KOPT-K1 (cell line): ENCODE measurements around the gene XKR7.
"Not testable (repeated sequence)": the region's sequence is repeated elsewhere in the genome, so short reads cannot be mapped to it uniquely, and the experiment has no call there.

Experiments used
- H3K27ac ChIP-seq: fragments of 200-600 bp; sonication (generic); 2 replicates; pipeline ENCODE4 v1.5.1; 2016; ENCODE audit warnings: antibody characterized with exemption, mild to moderate bottlenecking, low read depth, low read length; ENCODE audit not compliant: poor library complexity, severe bottlenecking
- H3K36me3 ChIP-seq: fragments of 200-600 bp; sonication (generic); 2 replicates; pipeline ENCODE4 v1.5.1; 2017; ENCODE audit warnings: antibody characterized with exemption, mild to moderate bottlenecking, low read length, moderate library complexity; ENCODE audit not compliant: insufficient read depth
- H3K9me3 ChIP-seq: fragments of 200-600 bp; sonication (generic); 2 replicates; pipeline ENCODE4 v1.5.1; 2017; ENCODE audit warnings: antibody characterized with exemption, low read length, mild to moderate bottlenecking; ENCODE audit not compliant: insufficient read depth, poor library complexity, severe bottlenecking

The XKR7 gene

GRCh38 chr20:32031007-32031958 is 63.3 kb downstream of the XKR7 start:
- Histone ChIP-seq H3K9me3 (no peaks in the 10 kb centered on the region), H3K27ac (no peak overlapping the region), H3K36me3 (no peaks in the 10 kb centered on the region)

GRCh38 chr20:32033316-32033715 is 65.4 kb downstream of the XKR7 start:
- Histone ChIP-seq H3K27ac (no peak overlapping the region), H3K9me3 (peaks cover 4% of the 10 kb centered on the region), H3K36me3 (no peaks in the 10 kb centered on the region)

GRCh38 chr20:32033721-32034120 is 65.8 kb downstream of the XKR7 start:
- not testable (repeated sequence) for H3K9me3 ChIP-seq, H3K27ac ChIP-seq

GRCh38 chr20:32034581-32035425 is 66.9 kb downstream of the XKR7 start:
- Histone ChIP-seq H3K36me3 (no peaks in the 10 kb centered on the region), H3K9me3 (peaks cover 4% of the 10 kb centered on the region), H3K27ac (no peak overlapping the region)

More at GRCh38 chr20:32033721-32034120, 65.8 kb downstream of the XKR7 start:
- H3K36me3 ChIP-seq, result not testable (repeated sequence)

- Histone ChIP-seq H3K36me3 (no peaks in the 10 kb centered on the region), H3K9me3 (peaks cover 4% of the 10 kb centered on the region), H3K27ac (no peak overlapping the region)
Observed at GRCh38 chr20:32035426-32035779, 67.5 kb downstream of the XKR7 start.

- no peak overlapping the region for H3K27ac ChIP-seq
- H3K36me3 ChIP-seq, result no peaks in the 10 kb centered on the region
- peaks cover 4% of the 10 kb centered on the region for H3K9me3 ChIP-seq
Observed at GRCh38 chr20:32036252-32036651, 68.3 kb downstream of the XKR7 start.

GRCh38 chr20:32036716-32037485 is 69.0 kb downstream of the XKR7 start:
- no peak overlapping the region for H3K27ac ChIP-seq
- H3K36me3 ChIP-seq, result no peaks in the 10 kb centered on the region

GRCh38 chr20:32037929-32038328 is 70.0 kb downstream of the XKR7 start:
- no peak overlapping the region for H3K27ac ChIP-seq
- no peaks in the 10 kb centered on the region for H3K36me3 ChIP-seq

More at GRCh38 chr20:32036716-32037485, 69.0 kb downstream of the XKR7 start:
- H3K9me3 ChIP-seq, result peaks cover 4% of the 10 kb centered on the region

GRCh38 chr20:32040142-32040953 is 72.4 kb downstream of the XKR7 start:
- Histone ChIP-seq H3K9me3 (peaks cover 4% of the 10 kb centered on the region), H3K27ac (no peak overlapping the region), H3K36me3 (no peaks in the 10 kb centered on the region)

More at GRCh38 chr20:32037929-32038328, 70.0 kb downstream of the XKR7 start:
- H3K9me3 ChIP-seq, result peaks cover 4% of the 10 kb centered on the region

GRCh38 chr20:32045999-32046398 is 78.0 kb downstream of the XKR7 start:
- Histone ChIP-seq H3K36me3 (no peaks in the 10 kb centered on the region), H3K27ac (no peak overlapping the region), H3K9me3 (peaks cover 5% of the 10 kb centered on the region)

- Histone ChIP-seq H3K27ac (no peak overlapping the region), H3K36me3 (no peaks in the 10 kb centered on the region), H3K9me3 (peaks cover 22% of the 10 kb centered on the region)
Observed at GRCh38 chr20:32050324-32050841, 82.4 kb downstream of the XKR7 start.

- H3K9me3 ChIP-seq, result peaks cover 22% of the 10 kb centered on the region
- H3K36me3 ChIP-seq, result no peaks in the 10 kb centered on the region
- H3K27ac ChIP-seq, result no peak overlapping the region
Observed at GRCh38 chr20:32050851-32051556, 83.1 kb downstream of the XKR7 start.

GRCh38 chr20:32051720-32052089 is 83.8 kb downstream of the XKR7 start:
- no peaks in the 10 kb centered on the region for H3K36me3 ChIP-seq
- no peak overlapping the region for H3K27ac ChIP-seq
- H3K9me3 ChIP-seq, result peaks cover 22% of the 10 kb centered on the region
